GM19468 (cell line): ENCODE measurements around the gene DACH2.

Experiments
- ATAC-seq: cut with Tn5 transposase; IDR thresholded peaks from one replicate; pipeline ENCODE4 v1.9.1; 2021; ENCODE audit warnings: mild to moderate bottlenecking, moderate library complexity, moderate number of reproducible peaks; ENCODE audit not compliant: unreplicated experiment; ENCODE audit errors: extremely low read depth

Gene DACH2

DNA sequence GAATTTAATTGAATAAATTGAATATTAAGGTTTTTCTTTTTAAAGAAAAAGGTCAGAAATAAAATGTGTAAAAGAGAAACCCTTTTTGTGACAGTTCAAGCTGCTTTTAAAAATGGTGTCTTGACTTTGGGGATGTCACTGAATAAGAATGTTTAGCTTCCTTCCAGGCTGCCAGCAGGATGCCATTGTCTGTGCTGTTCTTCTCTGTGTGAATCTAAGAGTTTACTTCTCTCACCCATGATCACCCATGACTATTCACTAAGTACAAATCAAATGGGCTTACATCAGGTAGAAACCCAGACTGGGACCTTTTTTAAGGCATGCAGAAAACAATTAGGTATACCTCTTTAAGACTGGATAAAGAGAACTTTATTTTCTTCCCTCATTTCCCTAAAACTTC lies 115.3 kb downstream of the DACH2 start:
- no peak for ATAC-seq

DNA sequence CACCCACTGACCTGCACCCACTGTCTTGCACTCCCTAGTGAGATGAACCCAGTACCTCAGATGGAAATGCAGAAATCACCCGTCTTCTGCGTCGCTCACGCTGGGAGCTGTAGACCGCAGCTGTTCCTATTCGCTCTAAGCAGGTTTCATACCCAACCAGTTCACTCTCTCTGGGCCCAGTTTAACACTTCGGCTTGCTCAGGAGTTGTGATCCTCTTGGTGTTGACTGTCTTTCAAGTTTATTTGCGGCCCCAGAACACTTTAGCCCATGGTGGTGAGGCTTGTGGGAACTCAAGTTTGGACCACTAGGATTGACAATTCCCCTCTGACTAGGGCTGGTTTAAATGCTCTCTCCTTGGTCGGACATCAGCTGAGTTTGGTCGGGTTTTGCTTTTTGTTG lies 147.0 kb downstream of the DACH2 start:
- no peak for ATAC-seq

DNA sequence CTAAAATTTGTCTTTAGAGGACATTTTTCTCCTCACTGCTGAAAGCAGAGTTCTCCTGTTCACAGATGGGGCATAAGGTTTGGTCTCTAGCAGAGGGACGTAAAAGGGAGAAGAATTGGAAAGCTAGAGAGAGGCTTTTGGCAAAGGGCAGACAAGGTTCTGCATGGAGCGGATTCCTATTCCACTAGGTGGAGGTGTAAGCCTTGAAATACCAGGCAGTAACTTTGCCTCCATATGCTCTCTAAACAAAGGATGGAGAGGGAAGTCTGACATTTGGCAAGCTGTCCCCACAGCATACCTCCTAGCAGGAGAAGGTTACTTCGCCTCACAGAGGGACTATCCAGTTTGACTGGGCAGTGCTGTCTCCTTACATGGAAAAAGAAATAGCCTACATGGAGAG lies 174.7 kb downstream of the DACH2 start:
- no peak for ATAC-seq

DNA sequence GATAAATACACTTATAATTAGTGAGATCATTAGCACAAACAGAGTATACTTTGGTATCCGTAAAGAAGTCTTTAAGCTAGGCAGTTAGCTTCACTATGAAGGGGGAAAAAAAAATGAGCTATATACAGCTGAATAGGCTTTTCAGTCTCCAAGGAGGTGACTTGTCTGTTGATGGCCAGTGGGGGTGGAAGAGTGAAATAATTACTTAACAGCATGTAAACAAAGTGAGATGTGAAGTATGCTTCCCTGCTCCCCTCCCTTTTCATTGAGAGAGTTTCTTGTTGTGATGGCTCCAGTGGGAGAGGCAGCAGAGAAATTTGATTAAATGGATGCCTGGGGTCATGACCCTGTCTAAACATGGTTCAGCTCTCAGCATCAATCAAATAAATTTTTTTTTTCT lies 180.9 kb downstream of the DACH2 start:
- no peak for ATAC-seq

DNA sequence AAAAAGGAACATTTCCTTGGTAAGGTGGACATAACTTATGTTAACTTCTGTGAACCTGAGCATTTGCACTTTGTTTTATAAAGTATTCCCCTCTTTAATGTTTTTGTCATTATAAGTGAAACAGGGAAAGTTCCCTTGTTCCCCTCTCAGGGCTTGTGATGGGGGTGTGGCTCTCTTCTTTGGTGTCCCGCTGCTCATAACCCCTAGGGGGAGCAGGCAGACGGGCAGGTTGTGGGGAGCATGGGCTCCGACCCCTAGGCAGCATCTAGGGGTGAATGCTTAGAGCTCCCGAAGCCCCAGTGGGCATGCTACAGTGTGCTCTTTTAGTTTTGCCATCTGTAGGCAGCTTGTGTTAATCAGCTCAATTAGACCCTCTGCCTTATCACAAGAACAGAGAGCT lies 200.4 kb downstream of the DACH2 start:
- no peak for ATAC-seq

DNA sequence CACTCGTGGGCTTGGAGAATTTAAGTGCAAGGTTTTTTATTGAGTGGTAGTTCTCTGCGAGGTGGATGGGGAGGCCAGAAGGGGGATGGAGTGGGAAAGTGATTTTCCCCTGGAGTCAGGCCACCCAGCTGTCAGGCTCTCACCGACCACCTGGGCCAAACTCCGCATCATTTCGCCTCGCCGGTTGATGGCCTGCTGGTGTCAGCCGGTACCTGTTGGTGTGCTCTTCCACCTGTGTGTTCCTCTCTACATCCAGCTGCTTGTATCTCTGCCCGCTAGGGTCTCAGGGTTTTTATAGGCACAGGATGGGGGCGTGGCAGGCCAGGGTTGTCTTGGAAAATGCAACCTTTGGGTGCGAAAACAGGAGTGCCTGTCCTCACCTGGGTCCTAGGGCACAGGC lies 200.9 kb downstream of the DACH2 start:
- no peak for ATAC-seq

DNA sequence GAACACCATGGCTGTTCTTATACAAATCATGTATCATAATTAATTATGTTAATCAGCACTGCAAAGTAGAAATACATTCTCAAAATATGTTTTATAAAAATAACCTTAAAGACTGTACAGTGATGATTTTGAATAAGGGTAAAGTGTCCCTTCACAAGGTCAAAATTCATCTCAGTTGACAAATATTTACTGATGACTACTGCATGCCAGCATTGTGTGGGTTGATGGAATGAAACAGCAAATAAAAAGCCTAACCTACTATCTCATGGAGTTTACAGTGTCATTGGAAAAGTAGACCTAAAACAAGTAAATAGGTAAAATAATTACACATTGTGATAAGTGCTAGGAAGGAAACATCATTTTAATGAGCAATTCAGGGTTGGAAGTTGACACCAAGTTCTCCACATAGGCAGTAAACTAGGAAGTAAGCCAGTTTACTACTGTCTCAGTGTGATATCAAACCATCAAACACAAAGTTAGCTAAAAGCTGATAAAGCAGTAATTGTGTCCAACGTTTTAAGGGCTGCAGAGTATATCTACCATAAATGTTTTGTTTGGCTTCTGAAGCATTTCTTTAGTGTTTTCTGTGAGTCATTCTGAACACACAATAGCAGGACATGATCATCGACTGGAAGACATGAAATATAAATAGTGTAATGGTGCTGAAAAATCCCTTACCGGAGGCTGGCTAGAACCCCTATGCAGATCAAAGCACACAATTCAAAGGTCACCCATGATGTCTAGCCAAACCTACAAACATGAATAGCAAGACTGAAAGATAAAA lies 221.8 kb downstream of the DACH2 start:
- ATAC-seq = no peak

DNA sequence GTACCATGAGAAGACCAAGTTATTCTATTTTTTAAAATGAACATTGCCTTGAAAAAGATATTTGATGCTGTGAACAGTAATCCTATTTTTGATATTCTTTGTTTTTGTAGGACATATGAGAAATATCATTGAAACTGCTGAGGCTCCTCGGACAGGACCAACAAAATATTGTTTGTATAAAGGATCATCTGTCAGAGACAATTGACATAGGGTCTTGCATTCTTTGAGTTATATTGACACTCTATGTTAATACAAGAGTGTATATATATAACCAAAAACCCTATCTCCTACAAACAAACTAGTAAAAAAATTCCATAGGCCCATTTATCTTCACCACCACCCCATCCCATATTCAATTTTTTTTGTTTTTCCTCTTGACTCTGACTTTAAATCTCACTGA lies 222.7 kb downstream of the DACH2 start:
- ATAC-seq = no peak

DNA sequence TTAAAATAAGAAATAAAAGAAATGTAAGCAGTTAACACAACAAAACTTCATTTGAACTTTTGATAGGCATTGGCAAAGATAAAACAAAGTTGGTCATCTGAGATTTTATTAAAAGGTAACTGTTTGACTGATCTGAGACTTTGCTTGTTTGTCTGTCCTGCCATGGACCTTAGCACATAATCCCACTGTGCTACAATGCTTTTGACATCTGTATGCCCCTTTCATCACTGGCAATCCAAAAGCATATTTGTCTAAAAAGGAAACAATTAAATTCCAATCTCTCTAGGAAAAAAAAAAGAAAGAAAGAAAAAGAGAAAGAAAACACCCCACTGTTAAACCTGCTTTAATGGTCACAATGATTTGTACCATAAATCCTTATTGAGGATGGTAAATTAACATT lies 231.0 kb downstream of the DACH2 start:
- no peak for ATAC-seq

DNA sequence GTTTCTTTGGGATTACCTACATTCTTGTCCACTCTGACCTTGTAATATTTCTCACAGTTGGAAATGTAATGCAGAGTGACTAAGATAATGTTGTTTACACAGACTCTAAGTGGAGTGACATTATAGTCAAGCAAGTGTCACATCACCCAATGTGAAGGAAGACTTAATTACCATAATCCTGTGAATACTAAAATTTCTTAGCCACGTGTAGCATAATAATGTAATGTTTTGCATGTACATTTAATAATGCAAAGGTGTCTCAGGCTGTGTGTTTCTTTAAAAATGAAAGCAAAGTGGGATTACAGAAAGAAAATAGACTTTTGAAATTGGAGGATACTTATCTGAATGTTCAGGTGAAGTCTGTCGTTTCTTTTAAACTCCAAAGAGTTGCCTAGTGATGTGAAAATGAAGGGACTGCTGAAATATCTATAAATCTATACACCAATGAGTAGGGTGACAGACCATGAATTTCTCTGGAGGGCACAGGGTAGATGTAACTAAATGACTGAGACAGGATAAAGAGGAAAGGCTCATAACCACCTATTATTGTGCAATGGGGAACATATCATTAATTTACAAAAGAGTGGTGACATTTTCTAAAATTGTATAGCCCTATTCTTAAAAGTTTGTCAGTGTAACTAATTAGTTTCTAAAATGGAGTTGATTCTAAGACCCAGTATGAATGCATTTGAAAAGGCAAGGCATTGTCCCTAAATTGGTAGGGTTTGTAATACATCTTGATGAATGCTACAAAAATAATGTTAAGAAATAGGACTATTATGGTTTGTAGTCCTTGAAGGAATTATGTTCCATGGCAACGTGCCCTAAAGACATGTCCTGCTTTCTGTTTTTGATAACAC lies 235.7 kb downstream of the DACH2 start:
- no peak for ATAC-seq

DNA sequence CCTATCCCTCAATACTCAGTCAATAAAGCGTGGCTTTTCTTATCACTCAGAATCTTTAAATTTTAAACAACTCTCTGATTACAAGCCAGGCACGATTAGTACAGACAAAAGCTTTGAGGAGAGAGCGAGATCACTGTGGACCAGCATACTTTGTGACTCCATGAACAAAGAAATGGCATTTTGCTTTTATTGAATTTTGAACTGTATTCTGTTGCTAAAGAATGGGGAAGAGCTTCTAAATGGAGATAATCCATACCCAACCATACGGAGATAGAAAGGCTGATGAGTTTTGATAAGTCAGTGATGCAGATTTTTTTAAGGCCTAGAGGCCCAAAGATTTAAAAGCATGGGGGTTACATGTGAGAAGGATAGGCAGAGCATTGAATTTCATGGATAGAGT lies 259.1 kb downstream of the DACH2 start:
- ATAC-seq = no peak

DNA sequence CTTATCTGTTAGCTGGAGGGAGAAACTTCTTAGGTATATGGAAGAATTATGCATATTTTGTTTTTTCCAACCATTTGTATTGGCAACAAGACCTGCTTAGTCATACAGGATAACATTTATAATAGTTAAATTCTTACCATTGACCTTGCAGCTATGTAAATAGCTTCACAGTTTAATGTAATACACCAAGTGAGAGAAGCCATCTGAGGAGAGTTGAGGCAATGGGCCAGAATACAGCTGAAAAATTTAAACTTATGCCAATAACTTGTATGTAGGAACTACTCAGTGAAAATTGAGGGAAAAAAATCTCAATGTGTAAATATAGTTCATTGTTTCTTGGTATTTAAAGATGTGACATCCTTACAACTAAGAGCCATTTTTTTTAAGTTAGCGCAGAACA lies 273.5 kb downstream of the DACH2 start:
- no peak for ATAC-seq

DNA sequence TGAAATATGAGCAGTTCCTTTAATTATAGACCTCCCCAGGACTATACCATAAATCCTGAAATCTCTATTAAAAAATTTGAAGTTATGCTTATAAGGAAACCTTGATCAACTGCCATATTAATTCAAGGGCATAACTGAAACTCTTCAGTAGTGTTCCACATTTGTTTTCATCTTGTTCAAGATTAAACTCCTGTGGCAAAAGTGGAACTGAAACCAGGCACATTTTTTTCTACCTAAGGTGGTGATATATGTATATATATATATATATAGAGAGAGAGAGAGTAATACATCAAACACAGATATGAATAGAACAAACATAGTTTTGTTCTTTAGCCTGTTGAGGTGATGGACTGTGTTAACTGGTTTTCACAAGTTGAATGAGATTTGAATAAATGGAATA lies 287.9 kb downstream of the DACH2 start:
- ATAC-seq = no peak

DNA sequence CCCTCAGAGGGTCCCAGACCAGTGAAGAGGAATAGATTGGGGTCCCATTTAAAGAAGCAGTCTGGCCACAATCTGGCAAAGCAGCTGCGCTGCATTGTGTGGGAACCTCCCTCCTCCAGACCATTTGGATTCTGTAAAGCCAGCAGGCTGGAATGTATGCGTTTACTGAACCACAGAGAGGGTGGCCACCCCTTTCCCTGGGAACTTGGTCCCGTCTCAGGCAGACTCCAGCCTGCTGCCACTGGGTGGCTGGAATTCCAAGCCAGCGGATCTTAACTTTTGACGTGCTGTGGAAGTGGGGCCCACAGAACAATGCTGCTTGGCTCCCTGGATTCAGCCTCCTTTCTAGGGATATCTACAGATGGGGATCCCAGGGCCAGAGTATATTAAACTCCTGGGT lies 307.2 kb downstream of the DACH2 start:
- no peak for ATAC-seq

DNA sequence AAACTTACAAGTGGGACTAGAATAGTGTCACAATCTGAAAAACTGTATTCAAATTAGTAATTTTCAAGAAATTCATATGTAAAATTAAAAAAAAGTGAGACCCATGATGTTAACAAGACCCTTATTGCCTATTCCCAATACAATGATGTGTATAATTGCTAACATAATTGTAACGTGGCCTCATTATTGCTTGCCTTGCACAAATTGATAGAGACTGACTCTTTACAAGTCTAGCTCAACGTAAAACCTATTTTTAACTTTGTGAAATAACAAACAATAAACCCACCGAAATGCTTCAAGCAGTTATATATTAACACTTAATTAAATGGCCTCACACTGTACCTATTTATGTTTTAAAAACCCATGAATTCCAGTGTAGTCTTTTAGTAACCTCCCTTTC lies 312.5 kb downstream of the DACH2 start:
- ATAC-seq = no peak

DNA sequence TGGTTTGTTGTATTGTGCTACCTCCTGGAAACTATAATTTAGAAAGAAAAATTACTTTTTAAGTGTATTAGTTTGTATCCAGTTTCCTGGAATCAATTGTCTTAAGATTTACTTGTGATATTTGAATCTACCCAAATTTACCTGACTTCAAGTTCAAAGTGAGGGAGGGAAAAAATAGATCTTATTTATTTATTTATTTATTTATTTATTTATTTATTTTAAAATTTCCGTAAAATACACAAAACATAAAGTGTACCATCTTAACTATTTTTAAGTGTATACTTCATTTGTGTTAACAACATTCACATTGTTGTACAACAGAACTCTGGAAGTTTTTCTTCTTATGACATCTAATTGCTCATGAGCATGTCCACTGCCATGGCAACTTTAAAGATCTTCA lies 356.0 kb downstream of the DACH2 start:
- no peak for ATAC-seq

DNA sequence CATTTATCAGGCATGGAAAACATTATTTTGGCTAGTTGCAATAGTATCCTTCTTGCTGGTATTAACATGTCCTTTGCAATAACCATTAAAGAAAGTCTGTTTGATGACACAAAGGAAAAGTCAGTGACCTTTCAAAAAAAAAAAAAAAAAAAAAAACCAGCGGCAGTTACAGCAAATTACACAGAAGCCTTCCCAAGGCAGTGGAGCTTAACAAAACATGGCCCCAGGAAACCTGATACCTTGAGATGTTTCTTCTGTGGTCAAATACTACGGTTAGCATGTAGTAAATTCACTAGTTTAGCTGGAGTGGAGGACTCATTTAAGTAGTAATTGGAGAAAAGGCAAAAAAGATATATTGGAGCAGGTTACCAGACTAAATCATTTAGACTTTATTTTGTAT lies 359.1 kb downstream of the DACH2 start:
- ATAC-seq = no peak

DNA sequence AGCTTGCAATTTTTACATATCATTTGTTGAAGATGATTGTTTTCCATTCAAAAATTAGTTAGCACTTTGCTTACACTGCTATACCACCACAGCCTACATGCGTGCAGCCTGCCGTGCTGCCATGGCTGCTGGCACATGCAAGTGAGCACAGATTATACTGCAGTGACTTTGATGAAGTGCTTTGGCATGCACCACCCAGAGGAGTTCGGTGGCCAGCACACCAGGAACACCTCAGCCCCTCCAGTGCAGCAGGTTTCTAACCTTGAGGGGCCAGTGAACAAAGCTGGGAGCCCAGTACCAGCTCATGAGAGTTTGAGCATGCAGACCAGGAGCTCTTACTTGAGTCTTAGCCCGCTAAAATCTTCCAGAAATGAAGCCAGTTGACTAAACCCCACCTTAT lies 431.5 kb downstream of the DACH2 start:
- no peak for ATAC-seq

DNA sequence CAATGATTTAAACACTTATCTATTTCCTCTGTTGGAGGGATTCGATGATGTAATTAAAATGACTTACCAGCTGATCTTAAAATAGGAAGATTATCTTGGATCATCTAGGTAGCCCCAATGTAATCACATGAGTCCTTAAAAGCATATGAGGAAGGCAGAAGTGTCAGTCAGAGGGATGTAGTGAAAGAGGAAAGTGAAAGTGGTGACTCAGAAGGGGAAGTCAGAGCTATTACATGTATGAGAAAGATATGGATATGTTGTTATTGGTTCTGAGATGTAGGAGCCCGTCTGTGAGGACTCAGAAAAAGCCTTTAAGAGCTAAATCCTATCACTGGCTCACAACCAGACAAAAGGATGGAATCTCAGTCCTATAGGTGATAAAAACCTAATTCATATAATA lies 456.4 kb downstream of the DACH2 start:
- ATAC-seq = peak; percentile 75

DNA sequence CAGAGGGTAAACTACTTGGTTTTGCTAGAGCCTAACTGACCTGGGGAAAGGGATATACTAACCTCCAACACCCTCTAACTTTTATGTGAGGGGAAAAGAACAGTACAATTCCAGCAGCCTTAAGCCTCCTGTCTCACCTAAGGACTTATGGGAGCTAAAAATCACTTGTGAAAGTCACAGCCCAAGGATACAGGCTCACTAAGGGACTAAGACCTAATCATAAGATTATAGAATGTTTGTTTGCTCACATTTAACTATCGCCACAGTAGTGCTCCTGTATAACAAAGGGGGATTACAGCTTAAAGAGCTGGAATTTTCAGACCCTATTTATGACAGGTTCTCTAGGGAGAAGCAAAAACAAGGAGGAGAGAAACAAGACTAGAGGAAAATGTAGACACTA lies 548.7 kb downstream of the DACH2 start:
- no peak for ATAC-seq

DNA sequence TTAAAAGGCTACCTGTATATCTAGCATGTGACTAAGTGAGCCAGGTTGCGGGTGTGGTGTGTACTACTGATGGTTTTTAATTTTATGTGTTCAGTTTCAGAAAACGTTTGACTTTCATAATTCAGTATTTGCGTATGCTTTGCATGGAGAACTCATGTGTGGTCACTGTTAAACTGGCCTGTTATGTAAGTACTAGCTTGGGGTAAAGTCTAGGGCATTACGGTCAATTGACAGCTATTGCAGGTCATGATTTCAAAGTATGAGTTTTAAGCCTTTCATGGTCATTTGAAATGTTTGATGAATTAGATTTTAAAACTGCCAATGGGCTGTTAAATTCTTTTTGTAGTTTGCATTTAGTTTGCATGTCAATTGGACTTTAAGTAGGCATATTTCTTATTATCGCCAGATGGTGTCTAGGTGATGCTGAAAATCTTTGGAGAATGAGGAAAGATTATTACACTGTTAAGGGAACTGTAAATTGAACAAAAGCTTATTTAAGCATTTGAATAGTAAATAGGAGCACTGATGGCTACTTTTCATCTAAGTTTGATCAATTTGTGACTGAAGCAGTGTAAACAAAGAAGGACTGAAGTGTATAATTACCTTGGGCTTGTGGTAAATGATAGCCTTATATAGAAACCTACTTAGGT lies 563.4 kb downstream of the DACH2 start:
- no peak for ATAC-seq
